ENCODE measurements around the gene GPR45. TPM values are rescaled to one million over a fixed set of nuclear protein-coding genes. Genes with fewer than 3 reads are reported as not detected.

GPR45 gene
- total and polyA plus RNA-seq, 2 experiments from 2014 or later: not detected

DNA sequence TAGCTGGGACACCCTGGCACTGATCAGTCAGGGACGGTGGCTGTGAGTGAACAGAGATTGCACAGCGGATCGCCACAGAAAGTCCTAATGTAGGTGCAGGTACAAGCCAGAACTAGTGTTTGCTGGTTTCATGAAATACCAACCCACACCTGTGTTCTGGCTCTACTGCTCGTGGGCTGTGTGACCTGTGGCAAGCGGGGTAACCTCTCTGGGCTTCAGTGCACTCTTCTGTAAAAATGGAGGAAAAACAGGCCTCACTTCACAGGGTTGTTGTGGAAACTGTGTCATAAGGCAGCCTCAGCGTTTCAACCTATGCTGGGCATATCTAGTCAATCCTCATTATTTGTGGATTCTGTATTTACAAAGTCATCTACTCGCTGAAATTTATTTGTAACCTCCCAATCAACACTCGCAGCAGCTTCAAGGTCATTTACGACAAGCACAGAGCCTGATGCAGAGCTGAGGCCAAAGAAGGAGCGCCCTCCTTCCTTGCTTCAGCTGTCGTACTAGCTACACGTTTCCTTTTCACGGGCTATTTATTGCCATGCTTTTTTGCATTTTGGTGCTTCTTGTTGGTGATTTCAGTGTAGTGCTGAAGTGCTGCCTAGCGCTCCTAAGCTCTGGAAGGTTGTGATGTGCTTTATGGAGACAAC is 30.0 kb downstream of the GPR45 start:
- no peaks in the 10 kb centered on the region for H4K20me1 ChIP-seq (ENCODE audit: insufficient read depth)
- H3K4me1 ChIP-seq (ENCODE audit: insufficient read depth): no peaks in the 10 kb centered on the region
- no peaks in the 10 kb centered on the region for H3K9me3 ChIP-seq (ENCODE audit: low read depth)
- no peak for DNase-seq
- peaks cover 11% of the 10 kb centered on the region; the same call in 1 of the 2 replicates for H3K36me3 ChIP-seq (ENCODE audit: low read depth)
- no peak overlapping the region for H3K9ac ChIP-seq
- TF ChIP-seq EZH2phosphoT487 (IDR thresholded peaks at IDR 0.05; ENCODE audit: insufficient read depth, low read depth) (no peak), EZH2 (IDR thresholded peaks at IDR 0.05; ENCODE audit: insufficient read depth, poor library complexity, severe bottlenecking) (no peak)
- in situ Hi-C loops (cut with MboI): no loop called here
- H2AFZ ChIP-seq: no peak overlapping the region
- 84 to 93% methylated on average over 14 of the region's 14 CpGs for WGBS, 2 experiments (ENCODE audit: low coverage in 1 of 2, low lambda C conversion rate in 2 of 2, missing lambda C conversion rate in 2 of 2)
- H3K27ac ChIP-seq: no peak overlapping the region
- no peaks in the 10 kb centered on the region for H3K27me3 ChIP-seq (replicated peaks; ENCODE audit: insufficient read depth)
- H3K9me2 ChIP-seq (ENCODE audit: insufficient read depth): no peaks in the 10 kb centered on the region
- H3F3A ChIP-seq (ENCODE audit: insufficient read depth): no peaks in the 10 kb centered on the region
- no peaks in the 10 kb centered on the region for H3K79me2 ChIP-seq (ENCODE audit: insufficient read depth)
- H3K4me3 ChIP-seq: no peak overlapping the region
- H3K4me2 ChIP-seq (ENCODE audit: unreplicated experiment): no peak overlapping the region

DNA sequence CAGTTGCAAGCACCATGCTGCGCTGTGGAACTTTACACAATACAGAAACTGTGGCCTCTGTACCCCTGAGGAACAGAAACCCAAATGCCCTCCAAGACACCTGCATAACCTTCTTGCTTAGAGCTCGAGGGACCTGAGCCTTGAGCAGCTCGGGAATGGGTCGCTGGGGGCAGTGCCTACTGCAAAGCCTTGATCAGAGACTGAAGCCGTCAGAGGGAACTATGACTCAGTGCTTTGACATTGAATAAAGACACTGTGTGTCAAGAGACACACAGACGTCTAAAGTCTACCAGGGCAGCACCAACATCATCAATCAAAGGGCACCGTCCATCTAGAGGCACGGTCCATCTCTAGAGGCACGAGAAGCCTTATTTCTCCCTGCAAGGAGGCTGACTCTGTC is 30.6 kb downstream of the GPR45 start:
- Histone ChIP-seq H3K4me1 (ENCODE audit: insufficient read depth) (no peaks in the 10 kb centered on the region), H3F3A (ENCODE audit: insufficient read depth) (no peaks in the 10 kb centered on the region), H3K9ac (no peak overlapping the region), H3K27me3 (replicated peaks; ENCODE audit: insufficient read depth) (no peaks in the 10 kb centered on the region), H3K36me3 (ENCODE audit: low read depth) (peaks cover 11% of the 10 kb centered on the region; the same call in 1 of the 2 replicates), H3K79me2 (ENCODE audit: insufficient read depth) (no peaks in the 10 kb centered on the region), H3K4me2 (ENCODE audit: unreplicated experiment) (no peak overlapping the region), H3K9me2 (ENCODE audit: insufficient read depth) (no peaks in the 10 kb centered on the region), H4K20me1 (ENCODE audit: insufficient read depth) (no peaks in the 10 kb centered on the region), H3K27ac (no peak overlapping the region), H3K9me3 (ENCODE audit: low read depth) (no peaks in the 10 kb centered on the region), H3K4me3 (no peak overlapping the region), H2AFZ (no peak overlapping the region)
- DNase-seq: no peak
- no peak for TF ChIP-seq EZH2 (IDR thresholded peaks at IDR 0.05; ENCODE audit: insufficient read depth, poor library complexity, severe bottlenecking)
- in situ Hi-C loops (cut with MboI): no loop called here
- 84 to 87% methylated on average over 9 of the region's 9 CpGs for WGBS, 2 experiments (ENCODE audit: low coverage in 1 of 2, low lambda C conversion rate in 2 of 2, missing lambda C conversion rate in 2 of 2)

DNA sequence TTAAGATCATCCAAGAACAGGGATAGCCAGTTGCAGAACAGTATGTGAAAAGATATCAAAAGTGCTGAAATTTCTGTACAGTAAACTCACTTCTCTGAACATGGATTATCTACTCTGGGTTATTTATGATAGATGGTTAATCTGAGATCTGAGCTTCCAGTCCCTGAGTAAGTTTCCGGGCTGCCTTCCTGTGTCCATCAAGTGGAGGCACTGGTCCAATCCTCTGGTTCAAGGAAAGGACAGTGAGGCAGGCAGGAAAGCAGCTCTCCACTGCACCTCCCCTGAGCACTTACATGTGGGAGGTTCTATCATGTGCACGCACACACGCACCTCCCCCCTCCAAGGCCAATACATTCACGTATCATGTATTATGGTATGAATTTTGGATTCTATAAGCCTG is 32.5 kb downstream of the GPR45 start:
- TF ChIP-seq EZH2phosphoT487 (IDR thresholded peaks at IDR 0.05; ENCODE audit: insufficient read depth, low read depth) (no peak), EZH2 (IDR thresholded peaks at IDR 0.05; ENCODE audit: insufficient read depth, poor library complexity, severe bottlenecking) (no peak)
- no peaks in the 10 kb centered on the region for H3K9me3 ChIP-seq (ENCODE audit: low read depth)

DNA sequence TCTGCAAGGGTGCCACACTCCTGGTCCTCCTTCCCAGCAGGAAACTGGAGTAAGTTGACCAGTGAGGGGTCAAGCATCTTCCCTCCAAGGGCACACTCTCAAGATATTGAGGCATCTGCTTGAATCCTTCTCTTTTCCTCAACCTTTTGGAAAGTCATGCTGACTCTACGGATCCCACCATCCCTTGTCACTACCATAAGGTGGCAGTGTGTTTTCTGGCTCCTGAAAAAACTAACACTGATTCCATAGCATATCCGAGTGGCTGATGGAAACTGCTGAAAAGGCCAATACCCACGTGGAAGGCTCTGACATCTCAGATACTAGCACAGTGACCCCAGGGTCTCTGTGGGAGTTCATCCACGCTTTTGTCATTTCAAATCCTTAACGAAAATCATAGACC is 37.1 kb downstream of the GPR45 start:
- no peaks in the 10 kb centered on the region for H3K27me3 ChIP-seq (replicated peaks; ENCODE audit: insufficient read depth)
- H3K4me2 ChIP-seq (ENCODE audit: unreplicated experiment): no peak overlapping the region
- no peaks in the 10 kb centered on the region for H3F3A ChIP-seq (ENCODE audit: insufficient read depth)
- no peaks in the 10 kb centered on the region for H3K4me1 ChIP-seq (ENCODE audit: insufficient read depth)
- H3K9me2 ChIP-seq (ENCODE audit: insufficient read depth): no peaks in the 10 kb centered on the region
- no peaks in the 10 kb centered on the region for H3K79me2 ChIP-seq (ENCODE audit: insufficient read depth)
- TF ChIP-seq EZH2phosphoT487 (IDR thresholded peaks at IDR 0.05; ENCODE audit: insufficient read depth, low read depth) (no peak), EZH2 (IDR thresholded peaks at IDR 0.05; ENCODE audit: insufficient read depth, poor library complexity, severe bottlenecking) (no peak)
- H2AFZ ChIP-seq: no peak overlapping the region
- no peak overlapping the region for H3K4me3 ChIP-seq
- 61 to 64% methylated on average over 5 of the region's 5 CpGs for WGBS, 2 experiments (ENCODE audit: low coverage in 1 of 2, low lambda C conversion rate in 2 of 2, missing lambda C conversion rate in 2 of 2)
- H3K9me3 ChIP-seq (ENCODE audit: low read depth): no peaks in the 10 kb centered on the region
- H3K27ac ChIP-seq: no peak overlapping the region
- in situ Hi-C loops (cut with MboI): no loop called here
- H4K20me1 ChIP-seq (ENCODE audit: insufficient read depth): no peaks in the 10 kb centered on the region
- DNase-seq: no peak
- H3K36me3 ChIP-seq (ENCODE audit: low read depth): peaks cover 11% of the 10 kb centered on the region
- no peak overlapping the region for H3K9ac ChIP-seq

More for the DNA sequence above, 32.5 kb downstream of the GPR45 start:
- no peak overlapping the region for H3K27ac ChIP-seq
- peaks cover 11% of the 10 kb centered on the region; the same call in 1 of the 2 replicates for H3K36me3 ChIP-seq (ENCODE audit: low read depth)
- no peak overlapping the region for H3K9ac ChIP-seq
- H3K9me2 ChIP-seq (ENCODE audit: insufficient read depth): no peaks in the 10 kb centered on the region
- no peak for DNase-seq
- H3K79me2 ChIP-seq (ENCODE audit: insufficient read depth): no peaks in the 10 kb centered on the region
- no peak overlapping the region for H2AFZ ChIP-seq
- in situ Hi-C loops (cut with MboI): no loop called here
- no peaks in the 10 kb centered on the region for H4K20me1 ChIP-seq (ENCODE audit: insufficient read depth)
- H3K4me2 ChIP-seq (ENCODE audit: unreplicated experiment): no peak overlapping the region
- H3K4me3 ChIP-seq: no peak overlapping the region
- no peaks in the 10 kb centered on the region for H3K4me1 ChIP-seq (ENCODE audit: insufficient read depth)
- H3F3A ChIP-seq (ENCODE audit: insufficient read depth): no peaks in the 10 kb centered on the region
- 86 to 87% methylated on average over 4 of the region's 4 CpGs for WGBS, 2 experiments (ENCODE audit: low coverage in 1 of 2, low lambda C conversion rate in 2 of 2, missing lambda C conversion rate in 2 of 2)
- H3K27me3 ChIP-seq (replicated peaks; ENCODE audit: insufficient read depth): no peaks in the 10 kb centered on the region
